Esophagus squamous epithelium (tissue), 5 donors: Measurements from ENCODE around the gene GMNN. TPM values are rescaled to one million over a fixed set of nuclear protein-coding genes. Genes with fewer than 3 reads are reported as not detected.
"Not testable (repeated sequence)": the region's sequence is repeated elsewhere in the genome, so short reads cannot be mapped to it uniquely, and the experiment has no call there.

Experiments used
- DNase-seq: peaks from one replicate; lab custom pipeline; 2025; lab: John Stamatoyannopoulos, UW
- H3K27ac ChIP-seq, 4 donors: fragments of 200-600 bp; sonication (generic); one replicate each; pipeline ENCODE4 v1.5.1; 2016 to 2019; ENCODE audit warnings: mild to moderate bottlenecking in 1 of 4
- H3K27me3 ChIP-seq, 4 donors: fragments of 200-600 bp; sonication (generic); 1 replicate in 3 of 4; 2 replicates in 1 of 4; pipeline versions ENCODE4 v1.5.1 to v1.6.0; 2017 to 2021; ENCODE audit warnings: antibody characterized with exemption in 1 of 4
- H3K36me3 ChIP-seq, 3 donors: fragments of 200-600 bp; sonication (generic); one replicate each; pipeline ENCODE4 v1.5.1; 2016 to 2019
- H3K4me1 ChIP-seq, 3 donors: fragments of 200-600 bp; sonication (generic); one replicate each; pipeline ENCODE4 v1.5.1; 2017 to 2019
- H3K4me3 ChIP-seq, 4 donors: fragments of 200-600 bp; sonication (generic); 1 replicate in 3 of 4; 2 replicates in 1 of 4; pipeline ENCODE4 v1.5.1; 2016 to 2019; ENCODE audit warnings: mild to moderate bottlenecking in 2 of 4, moderate library complexity in 1 of 4
- H3K9me3 ChIP-seq, 3 donors: fragments of 200-600 bp; sonication (generic); one replicate each; pipeline ENCODE4 v1.5.1; 2016 to 2019
- CTCF ChIP-seq, 6 experiments: fragments of 450-650 bp in 4 of 6; fragments of 200-600 bp in 2 of 6; sonication (generic) in 2 of 6; IDR thresholded peaks; one replicate each; pipeline ENCODE4 v1.5.1; 2016 to 2019; ENCODE audit warnings: antibody characterized with exemption in 6 of 6, mild to moderate bottlenecking in 4 of 6, moderate library complexity in 4 of 6
- POLR2A ChIP-seq, 4 donors: fragments of 450-650 bp; IDR thresholded peaks; one replicate each; pipeline ENCODE4 v1.6.1; 2017; ENCODE audit warnings: antibody characterized with exemption in 4 of 4, mild to moderate bottlenecking in 4 of 4, moderate library complexity in 3 of 4
- WGBS, 2 donors: methylation state at CpG; one replicate each; pipeline ENCODE4 v1.1.5; 2018; 5-methylcytosine and 5-hydroxymethylcytosine counted together
- intact Hi-C: fragments of 100-400 bp; cut with DNase I; formaldehyde crosslinking; loops from one replicate; pipeline ENCODE4 v1.15.0; 2022
- total RNA-seq, 4 donors: library from RNA; depleted of rRNA; stranded (reverse); fragments of >200 nt; gene quantifications; one replicate each; pipeline ENCODE4 v1.1.0, GENCODE V29; 2016
- donor health status: DM: yes; HTN: yes; CAD: no.

Gene GMNN
- total RNA-seq: 10 to 100 TPM; 12.4 to 24.3 (median 16.3) TPM

- H3K9me3 ChIP-seq: no peaks in the 10 kb centered on the region
- 1% methylated on average over 9 to 42 of the region's 75 CpGs for WGBS, 2 donors
- no peaks in the 10 kb centered on the region for H3K36me3 ChIP-seq
- TF ChIP-seq POLR2A (IDR thresholded peaks at IDR 0.05) (peak in 3 of 4 donors; percentile 25 to 68 (median 51)), CTCF (IDR thresholded peaks at IDR 0.05) (peak in 1 of 6 experiments; percentile 5)
- H3K27ac ChIP-seq: peak within 1 kb of the TSS; percentile 95 to 99 (median 98)
- intact Hi-C loops: no loop called here
- no peaks in the 10 kb centered on the region for H3K27me3 ChIP-seq
- peak; percentile 89 for DNase-seq
- peaks cover 8 to 46% (median 9%) of the 10 kb centered on the region in 3 donors for H3K4me1 ChIP-seq
- peak within 1 kb of the TSS; percentile 91 to 99 (median 96) for H3K4me3 ChIP-seq
Measured at GRCh38 chr6:24774696-24775519, at the start of gene GMNN. TSS of gene GMNN (plus strand) at chr6:24774937. CDS start at chr6:24777247, 2,310 bp downstream.

- WGBS, 2 donors: 89 to 93% methylated on average over 3 of the region's 3 CpGs
- H3K4me1 ChIP-seq, H3K4me3 ChIP-seq, DNase-seq, H3K36me3 ChIP-seq, intact Hi-C loops, H3K27ac ChIP-seq, H3K27me3 ChIP-seq: not testable (repeated sequence)
- peaks cover 0 to 18% (median 15%) of the 10 kb centered on the region in 3 donors for H3K9me3 ChIP-seq
Measured at GRCh38 chr6:24730653-24731052, 44.1 kb upstream of the GMNN start.

- peaks cover 0 to 18% (median 15%) of the 10 kb centered on the region in 3 donors for H3K9me3 ChIP-seq
- H3K36me3 ChIP-seq, H3K4me1 ChIP-seq, intact Hi-C loops, DNase-seq, H3K27me3 ChIP-seq, H3K4me3 ChIP-seq, H3K27ac ChIP-seq: not testable (repeated sequence)
- 83 to 87% methylated on average over 5 to 6 of the region's 6 CpGs for WGBS, 2 donors
Measured at GRCh38 chr6:24731456-24732134, 43.1 kb upstream of the GMNN start.

- Histone ChIP-seq H3K27me3 (no peaks in the 10 kb centered on the region), H3K4me3 (no peak overlapping the region), H3K27ac (no peak overlapping the region), H3K36me3 (no peaks in the 10 kb centered on the region), H3K4me1 (peaks cover 0 to 10% (median 0%) of the 10 kb centered on the region in 3 donors), H3K9me3 (peaks cover 0 to 18% (median 15%) of the 10 kb centered on the region in 3 donors)
- no peak for DNase-seq
- 79 to 92% methylated on average over 1 of the region's 1 CpG for WGBS, 2 donors
- TF ChIP-seq POLR2A (IDR thresholded peaks at IDR 0.05) (no peak), CTCF (IDR thresholded peaks at IDR 0.05) (no peak)
- intact Hi-C loops: no loop called here
Measured at GRCh38 chr6:24734166-24734565, 40.6 kb upstream of the GMNN start.

- DNase-seq, H3K36me3 ChIP-seq, intact Hi-C loops, H3K27me3 ChIP-seq, H3K27ac ChIP-seq, H3K4me3 ChIP-seq: not testable (repeated sequence)
- Histone ChIP-seq H3K4me1 (peaks cover 0 to 12% (median 0%) of the 10 kb centered on the region in 3 donors), H3K9me3 (peaks cover 0 to 18% (median 15%) of the 10 kb centered on the region in 3 donors)
- 78 to 86% methylated on average over 4 of the region's 4 CpGs for WGBS, 2 donors
Measured at GRCh38 chr6:24734710-24735109, 40.0 kb upstream of the GMNN start.

- H3K27me3 ChIP-seq: no peaks in the 10 kb centered on the region
- 29 to 30% methylated on average over 3 of the region's 3 CpGs for WGBS, 2 donors
- TF ChIP-seq CTCF (IDR thresholded peaks at IDR 0.05) (no peak), POLR2A (IDR thresholded peaks at IDR 0.05) (no peak)
- intact Hi-C loops: no loop called here
- no peak for DNase-seq
- peak overlapping the region in 3 of 4 donors; percentile 29 to 54 (median 45) for H3K27ac ChIP-seq
- H3K4me3 ChIP-seq: no peak overlapping the region
- H3K9me3 ChIP-seq: no peaks in the 10 kb centered on the region
- peaks cover 0 to 26% (median 8%) of the 10 kb centered on the region in 3 donors for H3K4me1 ChIP-seq
- no peaks in the 10 kb centered on the region for H3K36me3 ChIP-seq
Measured at GRCh38 chr6:24738741-24739140, 36.0 kb upstream of the GMNN start.
